Fibroblast of upper back skin (primary cell): ENCODE results near the gene CSRNP3.
"Not testable (repeated sequence)": the region's sequence is repeated elsewhere in the genome, so short reads cannot be mapped to it uniquely, and the experiment has no call there.

Experiments used
- DNase-seq: peaks from one replicate; pipeline ENCODE4 v3.0.0-alpha.2; 2013

The CSRNP3 gene

DNA sequence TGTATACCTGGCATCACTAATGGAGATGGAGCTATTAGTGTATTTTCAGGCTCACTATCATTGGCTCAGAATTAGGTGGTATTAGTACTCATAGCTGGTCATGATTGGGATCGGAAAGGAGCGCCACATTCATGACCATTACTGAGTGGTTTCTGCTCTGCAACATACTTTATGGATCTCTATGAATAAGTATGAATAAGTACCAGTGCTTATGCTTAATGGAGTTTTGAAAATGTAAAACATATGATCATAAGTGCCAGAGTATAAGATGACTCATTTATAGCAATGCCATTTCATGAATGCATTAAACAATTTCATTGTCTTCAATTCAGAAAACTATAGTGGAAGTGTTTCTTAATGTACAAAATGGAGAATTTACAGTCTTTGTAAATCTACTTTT is 167.9 kb downstream of the CSRNP3 start:
- DNase-seq = peak; percentile 49

DNA sequence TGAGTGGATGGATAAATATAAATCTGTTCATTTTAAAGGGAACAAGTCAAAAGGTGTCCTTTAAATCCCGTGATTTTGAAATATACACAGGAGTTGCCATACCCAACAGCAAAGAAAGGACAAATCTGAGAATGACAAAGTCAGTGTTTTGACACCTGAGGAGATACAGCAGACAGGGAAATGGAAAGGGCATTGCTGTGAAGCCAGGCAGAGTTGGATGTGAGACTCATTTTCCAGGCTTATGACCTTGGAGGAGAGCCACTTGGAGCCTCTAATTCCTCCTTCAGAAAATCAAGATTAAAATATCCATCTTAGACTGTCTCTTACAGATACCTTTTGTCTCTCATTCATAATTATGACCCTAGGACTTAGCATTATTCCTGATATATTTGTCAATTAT is 170.0 kb downstream of the CSRNP3 start:
- DNase-seq = no peak

DNA sequence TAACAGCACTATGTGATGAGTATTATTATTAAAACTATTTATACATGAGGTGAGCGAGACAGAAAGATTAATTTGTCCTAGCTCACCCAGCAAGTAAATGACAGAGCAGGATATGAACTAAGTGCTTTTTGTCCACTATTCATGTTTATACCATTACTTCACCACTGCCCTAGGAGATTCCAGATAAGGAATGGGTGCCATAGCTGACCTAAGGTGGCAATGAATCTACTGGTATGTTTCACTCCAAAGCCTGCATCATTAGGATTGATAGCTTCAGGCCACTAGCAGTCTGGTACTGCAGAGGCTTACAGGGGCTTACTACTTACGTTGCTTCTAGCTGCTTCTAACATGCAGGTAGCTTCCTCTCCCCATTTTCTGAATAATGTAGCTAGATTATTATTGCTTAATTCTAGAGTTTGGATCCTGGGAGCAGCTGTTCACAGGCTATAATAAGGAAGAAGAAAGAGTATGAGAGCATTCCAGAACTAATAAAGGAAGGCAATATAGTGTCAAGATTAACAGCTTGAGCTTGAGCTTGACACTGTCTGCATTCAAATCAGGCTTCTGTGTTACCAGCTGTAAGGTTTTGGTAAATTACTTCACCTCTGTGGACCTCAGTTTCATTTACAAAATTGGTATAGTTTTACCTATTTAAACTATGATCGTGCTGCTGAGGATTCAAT is 170.9 kb downstream of the CSRNP3 start:
- no peak for DNase-seq

DNA sequence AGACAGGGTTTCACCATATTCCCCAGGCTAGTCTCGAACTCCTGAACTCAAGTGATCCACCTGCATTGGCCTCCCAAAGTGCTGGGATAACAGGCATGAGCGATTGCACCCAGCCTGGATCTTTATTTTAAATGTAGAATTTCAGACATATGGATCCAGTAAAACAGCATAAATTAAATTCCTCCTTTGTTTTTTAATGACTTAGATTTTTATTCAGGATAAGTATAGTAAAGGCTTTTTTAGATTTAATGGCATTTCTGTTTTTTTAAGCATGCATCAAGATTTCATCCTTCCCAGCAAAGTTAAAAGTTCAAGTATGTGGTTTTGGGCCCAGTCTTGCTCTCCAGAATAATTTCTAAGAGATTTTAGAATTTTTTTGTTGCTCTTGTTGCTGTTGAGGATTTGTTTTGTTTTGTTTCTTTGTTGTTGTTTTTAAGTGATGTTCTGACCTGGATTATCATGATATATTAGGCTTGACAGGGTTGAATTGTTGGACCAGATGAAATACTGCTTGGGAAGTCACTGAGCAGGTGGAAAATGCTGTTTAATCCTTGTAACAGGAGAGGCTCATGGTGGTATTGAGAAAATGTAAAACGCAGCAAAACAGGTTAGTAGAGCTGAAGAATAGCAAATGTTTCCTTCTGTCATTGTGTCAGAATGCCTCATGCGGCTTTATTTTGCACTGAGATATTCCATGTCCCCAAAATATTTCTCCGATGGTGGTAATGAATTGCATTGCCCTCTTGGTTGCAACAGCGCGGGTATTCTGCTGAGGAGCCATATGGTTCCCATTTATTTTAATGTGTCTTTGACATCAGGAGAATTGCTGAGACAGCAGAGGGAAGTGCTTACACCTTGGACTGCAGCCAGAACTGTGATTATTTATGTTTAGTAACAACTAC is 176.7 kb downstream of the CSRNP3 start:
- DNase-seq = peak; percentile 49

DNA sequence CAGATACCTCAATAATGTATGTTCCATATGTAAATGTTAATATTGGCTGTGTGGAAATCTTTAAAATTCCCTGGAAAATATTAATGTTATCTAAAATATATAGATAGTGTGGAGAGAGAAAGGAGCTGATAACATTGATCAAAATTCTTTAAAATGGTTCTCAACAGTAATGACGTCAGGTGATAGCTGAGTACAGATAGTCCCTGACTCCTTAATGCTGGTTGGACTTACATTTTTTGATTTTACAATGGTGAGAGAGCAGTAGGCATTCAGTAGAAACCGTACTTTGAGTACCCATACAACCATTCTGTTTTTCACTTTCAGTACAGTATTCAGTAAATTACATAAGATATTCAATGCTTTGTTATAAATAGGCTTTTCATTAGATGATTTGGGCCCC is 177.9 kb downstream of the CSRNP3 start:
- DNase-seq = no peak

DNA sequence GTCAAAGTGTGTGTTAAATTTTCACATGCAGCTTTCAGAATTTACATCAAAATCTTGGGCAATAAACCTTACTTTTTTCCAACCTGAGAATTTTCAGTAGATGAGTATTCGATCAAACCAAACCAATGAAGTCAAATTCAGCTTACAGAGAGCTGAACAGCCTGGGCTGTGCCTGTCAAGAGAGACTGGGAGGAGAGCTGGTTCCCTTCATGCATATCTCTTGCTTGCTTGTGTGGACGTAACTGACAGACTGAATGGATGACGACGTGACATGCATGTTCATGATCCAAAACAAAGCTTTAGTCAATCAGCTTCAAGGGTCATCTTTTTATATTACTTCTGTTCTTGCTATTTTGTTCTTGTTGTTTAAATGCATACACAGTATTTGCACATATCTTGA is 179.3 kb downstream of the CSRNP3 start:
- no peak for DNase-seq

DNA sequence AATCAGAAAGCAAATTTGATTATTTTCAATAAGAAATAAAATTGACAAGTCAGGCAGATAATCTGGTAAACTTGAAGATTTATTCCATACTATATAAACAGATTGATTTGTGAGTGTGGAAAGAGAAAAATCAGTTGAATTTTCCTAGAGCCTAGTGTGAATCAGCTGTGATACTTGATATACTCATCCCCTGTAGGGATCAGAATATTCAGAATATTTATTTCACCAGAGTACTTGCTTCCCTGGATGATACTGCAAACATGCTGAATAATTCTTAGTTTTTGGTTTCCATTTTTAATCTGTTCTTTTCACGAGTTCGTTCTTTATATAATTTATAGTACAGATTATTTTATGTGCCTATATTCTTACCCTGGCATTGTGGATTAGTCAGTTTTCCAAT is 181.7 kb downstream of the CSRNP3 start:
- no peak for DNase-seq

DNA sequence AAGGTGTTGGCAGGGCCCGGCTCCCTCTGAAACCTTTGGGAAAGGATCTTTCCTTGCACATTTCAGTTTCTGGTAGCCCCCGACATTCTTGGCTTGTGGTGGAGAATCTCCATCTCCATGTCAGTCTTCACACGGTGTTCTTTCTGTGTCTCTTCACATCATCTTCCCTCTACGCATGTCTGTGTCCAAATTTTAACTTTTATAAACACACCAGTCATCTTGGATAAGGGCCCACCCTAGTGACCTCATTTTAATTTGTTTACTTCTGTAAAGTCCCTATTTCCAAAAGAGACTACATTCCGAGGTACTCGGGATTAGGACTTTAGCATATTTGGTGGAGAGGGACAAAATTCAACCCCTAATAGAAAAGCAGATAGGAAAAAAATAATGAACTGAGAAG is 186.2 kb downstream of the CSRNP3 start:
- no peak for DNase-seq

DNA sequence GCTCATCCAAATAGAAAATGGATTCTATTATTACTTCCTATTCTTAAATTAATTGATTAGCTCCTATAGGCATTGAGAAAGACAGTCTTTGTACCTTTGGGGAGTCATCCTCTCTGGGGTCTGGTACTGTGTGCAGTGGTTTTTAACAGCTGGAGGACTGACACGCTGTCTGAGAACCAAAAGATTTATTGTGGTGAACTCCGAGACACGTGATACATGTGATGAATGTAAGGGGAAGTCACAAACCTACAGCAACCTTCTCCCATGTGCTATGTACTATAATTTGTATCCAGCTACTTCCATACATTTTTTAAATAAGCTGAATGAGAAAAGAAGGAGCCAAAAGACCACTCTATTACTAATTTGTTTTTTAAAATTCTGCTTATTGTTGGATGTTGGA is 190.9 kb downstream of the CSRNP3 start:
- DNase-seq = no peak

DNA sequence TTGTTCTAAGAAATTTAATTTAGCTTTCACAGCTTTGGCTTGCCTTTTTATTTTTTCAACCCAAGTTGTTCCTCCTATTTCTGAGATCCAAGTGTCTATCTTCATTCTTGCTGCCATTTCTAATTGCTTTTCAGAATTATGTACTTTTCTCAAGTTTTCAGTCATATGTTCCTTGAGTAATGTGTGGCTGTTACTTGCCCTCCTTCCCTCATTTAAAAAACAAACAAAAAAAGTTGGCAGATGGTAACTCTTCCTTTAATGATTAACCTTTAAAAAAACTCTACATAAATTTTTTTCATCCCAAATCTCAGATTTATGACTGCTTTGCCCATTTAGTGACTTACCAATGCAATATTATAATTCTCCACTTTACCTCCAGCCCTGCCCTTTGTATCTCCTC is 193.2 kb downstream of the CSRNP3 start:
- no peak for DNase-seq

DNA sequence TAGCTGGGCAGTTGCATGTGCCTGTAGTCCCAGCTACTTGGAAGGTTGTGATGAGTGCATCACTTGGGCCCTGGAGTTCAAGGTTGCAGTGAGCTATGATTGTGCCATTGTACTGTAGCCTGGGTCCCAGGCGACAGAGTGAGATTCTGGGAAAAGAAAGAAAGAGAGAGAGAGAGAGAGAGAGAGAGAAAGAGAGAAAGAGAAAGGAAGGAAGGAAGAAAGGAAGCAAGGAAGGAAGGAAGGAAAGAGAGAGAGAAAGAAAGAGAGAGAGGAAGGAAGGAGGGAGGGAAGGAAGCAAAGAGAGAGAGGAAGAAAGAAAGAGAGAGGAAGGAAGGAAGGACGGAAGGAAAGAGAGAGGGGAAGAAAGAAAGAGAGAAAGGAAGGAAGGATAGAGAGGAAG is 196.1 kb downstream of the CSRNP3 start:
- no peak for DNase-seq

DNA sequence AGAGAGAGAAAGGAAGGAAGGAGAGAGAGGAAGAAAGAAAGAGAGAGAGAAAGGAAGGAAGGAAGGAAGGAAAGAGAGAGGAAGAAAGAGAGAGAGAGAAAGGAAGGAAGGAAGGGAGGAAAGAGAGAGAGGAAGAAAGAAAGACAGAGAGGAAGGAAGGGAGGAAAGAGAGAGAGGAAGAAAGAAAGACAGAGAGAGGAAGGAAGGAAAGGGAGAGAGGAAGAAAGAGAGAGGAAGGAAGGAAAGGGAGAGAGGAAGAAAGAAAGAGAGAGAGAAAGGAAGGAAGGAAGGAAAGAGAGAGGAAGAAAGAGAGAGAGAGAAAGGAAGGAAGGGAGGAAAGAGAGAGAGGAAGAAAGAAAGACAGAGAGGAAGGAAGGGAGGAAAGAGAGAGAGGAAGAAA is 196.6 kb downstream of the CSRNP3 start:
- DNase-seq = not testable (repeated sequence)

DNA sequence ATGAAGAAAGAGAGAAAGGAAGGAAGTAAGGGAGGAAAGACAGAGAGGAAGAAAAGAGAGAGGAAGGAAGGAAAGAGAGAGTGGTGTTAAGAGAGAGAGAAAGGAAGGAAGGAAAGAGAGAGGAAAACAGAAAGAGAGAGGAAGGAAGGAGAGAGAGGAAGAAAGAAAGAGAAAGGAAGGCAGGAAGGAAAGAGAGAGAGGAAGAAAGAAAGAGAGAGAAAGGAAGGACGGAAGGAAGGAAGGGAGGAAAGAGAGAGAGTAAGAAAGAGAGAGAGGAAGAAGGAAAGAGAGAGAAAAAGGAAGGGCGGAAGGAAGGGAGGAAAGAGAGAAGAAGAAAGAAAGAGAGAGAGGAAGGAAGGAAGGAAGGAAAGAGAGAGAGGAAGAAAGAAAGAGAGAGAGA is 197.1 kb downstream of the CSRNP3 start:
- no peak for DNase-seq

DNA sequence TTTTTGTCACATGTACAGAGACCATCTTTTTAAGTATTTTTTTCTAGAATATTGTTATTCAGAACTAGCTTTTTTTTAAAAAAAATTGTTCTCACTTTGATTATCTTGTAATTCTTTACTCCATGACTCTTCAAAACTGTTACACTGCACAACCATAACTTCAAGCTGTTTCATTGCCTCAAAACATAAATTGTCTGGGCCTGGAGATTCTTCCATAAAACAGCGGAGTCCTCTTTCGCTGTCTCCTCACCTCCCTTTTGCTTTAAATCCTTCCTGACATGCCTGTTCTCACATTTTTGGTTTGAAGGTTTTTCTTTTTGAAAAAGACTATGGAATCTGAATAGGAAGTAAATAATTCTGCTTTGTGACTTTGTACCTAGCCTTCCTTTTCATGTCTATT is 197.9 kb downstream of the CSRNP3 start:
- no peak for DNase-seq

DNA sequence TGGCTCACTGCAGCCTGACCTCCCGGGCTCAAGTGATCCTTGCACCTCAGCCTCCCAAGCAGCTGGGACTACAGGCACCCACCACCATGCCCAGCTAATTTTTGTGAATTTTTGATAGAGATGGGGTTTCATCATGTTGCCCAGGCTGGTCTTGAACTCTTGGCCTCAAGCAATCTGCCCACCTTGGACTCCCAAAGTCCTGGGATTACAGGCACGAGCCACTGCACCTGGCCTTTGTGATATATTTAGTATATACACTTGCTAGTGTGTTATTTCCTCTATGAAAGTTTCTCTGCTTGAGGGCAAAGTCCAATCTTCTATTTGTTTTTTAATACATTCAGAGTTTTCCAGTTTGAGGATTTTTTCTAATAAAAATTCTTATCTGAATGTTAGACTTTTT is 205.3 kb downstream of the CSRNP3 start:
- no peak for DNase-seq

DNA sequence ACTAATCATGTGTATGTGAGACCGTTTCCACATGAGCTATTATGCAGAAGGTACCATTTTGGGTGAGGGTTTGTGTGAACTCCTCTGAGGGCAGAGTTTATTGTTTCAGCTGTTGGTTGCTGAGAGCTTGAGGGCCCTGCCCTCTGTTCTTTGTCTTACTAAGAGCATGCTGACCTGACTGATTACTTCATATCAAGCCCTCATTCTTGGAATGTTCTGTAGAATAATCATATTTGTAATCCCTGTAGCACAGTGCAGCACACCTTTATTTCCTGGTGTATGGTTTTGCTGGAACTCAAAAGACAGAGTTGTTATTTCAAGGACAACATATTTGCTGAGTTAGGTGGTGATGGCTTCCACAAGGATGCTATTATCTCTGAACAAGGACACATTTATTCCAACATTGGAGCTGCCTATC is 206.1 kb downstream of the CSRNP3 start:
- DNase-seq = no peak

DNA sequence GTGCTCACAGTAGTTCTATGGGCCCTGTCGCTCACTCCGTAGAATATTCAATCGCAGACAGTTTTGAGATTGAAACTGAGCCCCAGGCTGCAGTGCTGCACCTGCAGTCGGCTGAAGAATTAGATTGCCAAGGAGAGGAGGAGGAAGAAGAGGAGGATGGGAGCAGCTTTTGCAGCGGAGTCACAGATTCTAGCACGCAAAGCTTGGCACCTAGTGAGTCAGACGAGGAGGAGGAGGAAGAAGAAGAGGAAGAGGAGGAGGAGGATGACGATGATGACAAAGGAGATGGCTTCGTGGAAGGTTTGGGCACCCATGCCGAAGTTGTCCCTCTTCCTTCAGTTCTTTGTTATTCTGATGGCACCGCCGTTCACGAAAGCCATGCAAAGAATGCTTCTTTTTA is 209.4 kb downstream of the CSRNP3 start:
- no peak for DNase-seq

DNA sequence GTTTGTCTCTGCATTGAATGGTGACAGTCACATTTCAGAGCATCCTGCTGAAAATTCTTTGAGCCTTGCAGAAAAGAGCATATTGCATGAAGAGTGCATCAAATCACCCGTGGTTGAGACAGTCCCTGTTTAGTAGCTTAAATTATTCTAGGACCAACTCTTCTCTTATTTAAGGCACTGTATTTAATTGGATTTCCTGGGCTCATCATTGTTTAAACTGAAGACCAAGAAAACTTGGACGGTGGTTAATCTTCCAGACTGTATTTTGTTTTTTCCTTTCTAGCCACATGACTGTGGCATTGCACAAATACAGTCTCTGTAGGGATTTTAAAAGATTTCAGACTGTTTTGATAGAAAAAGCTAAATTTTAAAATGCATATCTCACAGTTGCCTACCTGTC is 210.1 kb downstream of the CSRNP3 start:
- no peak for DNase-seq

DNA sequence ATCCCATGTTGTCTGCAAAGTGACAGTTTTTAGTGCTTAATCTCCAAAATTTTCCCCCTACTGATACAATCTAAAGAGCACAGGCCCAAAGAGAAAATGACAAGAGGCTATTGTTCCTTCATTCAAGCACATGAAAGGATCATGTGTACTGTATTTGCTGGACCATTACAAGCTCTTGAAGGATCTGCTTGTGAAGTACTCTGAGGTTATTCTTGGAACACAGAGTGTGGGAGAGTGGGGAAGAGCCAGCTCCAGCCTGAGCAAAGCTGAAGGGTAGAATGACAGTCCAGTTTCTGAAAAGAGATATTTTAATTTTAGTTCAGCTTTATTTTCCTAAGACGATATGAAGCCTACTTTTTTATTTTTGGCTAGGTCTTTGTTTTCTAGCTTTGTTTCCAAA is 212.3 kb downstream of the CSRNP3 start:
- no peak for DNase-seq

DNA sequence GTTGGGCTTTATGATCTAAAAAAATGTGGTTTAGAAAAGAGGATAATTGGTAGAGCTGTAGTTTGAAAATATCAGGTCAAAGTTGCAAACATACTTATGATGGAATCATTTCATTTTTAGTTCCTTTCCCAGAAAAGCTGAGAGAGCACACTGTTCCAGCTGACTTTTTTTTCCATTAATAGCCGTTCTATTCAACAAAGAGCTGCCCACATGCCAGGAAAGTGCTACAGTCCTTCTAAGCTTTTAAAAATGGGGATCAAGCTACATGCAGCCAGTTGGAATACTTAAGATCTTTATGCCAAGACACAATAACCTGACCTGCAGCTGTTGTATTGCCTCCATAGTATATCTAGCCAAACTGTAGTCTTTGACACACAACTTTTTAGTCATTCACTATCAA is 213.0 kb downstream of the CSRNP3 start:
- DNase-seq = no peak

DNA sequence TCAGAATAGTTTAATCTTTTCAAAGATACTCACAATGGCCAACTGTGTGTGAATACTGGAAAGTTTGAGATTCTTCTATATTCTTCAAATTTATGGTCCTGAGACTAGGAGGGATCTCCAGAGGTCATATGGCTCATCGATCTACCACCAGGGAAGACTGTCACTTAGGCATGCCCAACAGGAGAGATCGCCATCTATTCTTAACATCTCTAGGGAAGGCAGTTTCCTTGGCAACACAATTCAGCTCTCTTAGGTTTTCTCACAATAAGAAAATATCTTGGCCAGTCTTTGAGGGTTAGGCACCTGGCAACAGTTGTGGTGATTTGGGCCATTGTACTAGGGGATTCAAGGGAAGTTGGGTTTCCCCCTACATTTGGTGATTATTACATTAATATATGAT is 217.3 kb downstream of the CSRNP3 start:
- DNase-seq = no peak

DNA sequence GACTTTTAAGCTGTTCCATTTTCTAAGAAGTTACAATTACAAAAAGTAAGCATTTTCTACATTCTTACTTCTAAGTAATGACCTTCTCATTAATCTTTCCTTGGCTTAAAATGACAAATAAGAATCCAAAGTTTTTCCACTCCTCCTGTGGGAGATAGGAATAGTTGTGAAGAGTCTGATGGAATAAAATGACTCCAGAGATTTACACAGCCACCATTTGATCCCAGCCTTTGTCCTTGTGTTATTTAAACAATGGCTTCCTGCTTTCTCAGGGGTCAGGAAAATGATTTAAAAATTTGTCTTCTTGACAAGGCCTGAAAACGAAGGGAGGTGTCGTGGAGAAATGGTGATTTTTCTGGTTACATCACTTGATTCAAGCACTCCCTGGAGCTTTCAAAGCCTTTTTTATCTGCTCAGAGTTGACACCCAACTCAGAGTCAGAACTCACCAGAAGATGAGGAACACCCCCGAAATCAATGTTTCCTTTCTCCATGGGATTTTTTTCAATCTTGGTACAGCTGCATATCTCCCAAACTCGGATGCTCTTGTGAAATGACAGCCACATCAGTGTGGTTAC is 218.0 kb downstream of the CSRNP3 start:
- DNase-seq = peak; percentile 3

DNA sequence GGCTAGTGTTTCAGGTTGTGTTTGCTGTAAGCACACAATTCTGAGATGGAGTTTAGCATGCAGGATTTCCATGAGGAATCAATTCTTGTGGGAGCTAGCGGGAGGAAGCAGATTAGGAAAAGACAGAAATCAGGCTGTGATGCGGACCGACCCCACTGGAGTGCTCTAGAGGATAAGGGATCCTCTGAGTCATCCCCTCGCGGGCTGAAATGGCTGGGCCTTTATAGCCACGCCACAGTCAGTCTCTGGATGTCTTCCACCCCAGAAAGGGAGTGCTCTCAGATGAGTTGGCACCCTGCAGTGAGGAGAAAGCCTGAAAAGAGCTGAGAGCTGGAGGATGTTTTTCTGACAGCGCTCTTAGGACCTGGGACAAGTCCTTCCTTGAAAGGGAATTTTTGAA is 222.1 kb downstream of the CSRNP3 start:
- peak; percentile 78 for DNase-seq

DNA sequence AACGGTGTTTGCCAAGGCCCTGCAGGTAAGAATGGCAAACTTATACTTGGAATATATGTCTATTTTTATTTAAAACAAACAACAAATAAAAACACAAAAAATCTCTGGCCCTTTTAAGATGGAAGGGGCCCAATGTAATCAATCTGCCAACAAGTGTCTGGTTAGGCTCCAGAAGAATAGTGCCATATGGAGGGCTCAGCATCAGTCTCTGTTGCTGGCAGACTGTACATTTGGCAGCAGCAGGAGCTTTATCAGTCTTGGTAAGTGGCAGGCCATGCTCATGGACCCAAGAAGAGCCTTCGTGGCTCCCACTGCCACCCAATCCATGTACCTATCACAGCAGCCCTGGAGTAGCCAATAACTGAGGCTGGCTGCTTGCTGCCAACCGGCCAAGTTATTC is 223.4 kb downstream of the CSRNP3 start:
- DNase-seq = no peak
